GM18517 (cell line): Measurements from ENCODE around the gene ADAT2.
"Not testable (repeated sequence)": the region's sequence is repeated elsewhere in the genome, so short reads cannot be mapped to it uniquely, and the experiment has no call there.

Experiments
- ATAC-seq: cut with Tn5 transposase; IDR thresholded peaks from one replicate; pipeline ENCODE4 v1.9.1; 2021; ENCODE audit warnings: mild to moderate bottlenecking, moderate library complexity; ENCODE audit not compliant: unreplicated experiment

The ADAT2 gene

DNA sequence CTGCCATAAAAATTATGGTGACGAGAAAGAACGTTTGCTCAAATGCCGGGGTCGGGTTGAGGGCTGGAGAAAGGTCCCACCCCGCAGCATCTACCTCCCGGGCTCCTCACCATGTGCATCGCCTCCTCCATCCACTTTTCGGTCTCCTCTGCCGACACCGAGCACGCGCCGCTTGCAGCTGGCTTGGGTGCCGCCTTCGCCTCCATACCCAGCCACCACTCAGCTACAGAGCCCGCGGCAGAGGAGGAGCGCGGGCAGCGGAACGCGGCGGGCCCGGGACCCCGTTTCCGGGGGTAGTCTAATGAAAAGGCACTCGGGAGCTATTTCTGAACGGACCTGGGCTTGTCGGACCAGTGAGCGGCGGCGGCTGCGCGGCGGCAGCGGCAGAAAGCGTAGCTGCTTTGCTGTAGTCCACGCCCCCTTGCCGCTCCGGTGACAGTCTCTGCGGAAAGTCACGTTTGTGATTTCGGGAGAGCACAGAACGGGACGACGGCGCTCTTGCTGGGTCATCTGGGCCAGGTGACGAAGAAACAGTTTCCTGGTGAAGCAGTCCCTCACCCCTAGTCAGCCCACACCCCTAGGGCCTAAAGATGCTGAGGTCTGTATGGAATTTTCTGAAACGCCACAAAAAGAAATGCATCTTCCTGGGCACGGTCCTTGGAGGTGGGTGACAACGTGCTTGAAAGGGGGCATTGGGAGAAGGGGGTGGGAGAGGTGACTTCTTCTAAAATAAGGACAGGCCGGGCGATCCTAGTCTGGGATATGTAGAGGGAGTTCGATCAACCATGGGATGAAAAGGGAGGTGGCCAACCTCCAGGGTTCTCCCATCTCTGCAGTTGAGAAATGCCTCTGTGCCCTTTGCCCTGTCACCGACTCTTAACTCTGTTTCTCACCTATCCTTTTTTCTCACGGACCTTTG, at the start of gene ADAT2, which contains the start of gene PEX3:
TSS of gene ADAT2 (minus strand) at position 243 of the 919 bp plus-strand sequence. CDS start at position 206, 37 bp downstream.
TSS of gene PEX3 (plus strand) at position 353 of the 919 bp plus-strand sequence. CDS start at position 591, 238 bp downstream.
- ATAC-seq: peak; percentile 97

DNA sequence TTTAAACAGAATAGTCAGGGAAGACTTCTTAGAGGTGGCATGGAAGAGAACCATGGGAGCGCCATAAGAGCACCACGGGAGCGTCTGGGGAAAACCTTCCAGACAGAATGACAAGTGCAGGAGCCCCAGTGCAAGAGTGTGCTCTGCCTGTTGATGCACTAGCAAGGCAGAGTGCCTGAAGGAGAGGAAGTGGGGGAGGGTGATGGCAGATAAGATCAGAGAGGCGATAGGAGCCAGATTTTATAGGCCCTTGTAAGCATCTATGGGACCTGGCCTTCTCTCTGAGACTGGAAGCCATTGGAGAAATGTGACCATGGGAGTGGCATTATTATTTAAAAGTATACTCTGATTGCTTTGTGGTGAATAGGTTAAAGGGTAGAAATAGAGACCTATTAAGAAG, 47.9 kb upstream of the ADAT2 start:
- ATAC-seq: no peak

- no peak for ATAC-seq
Measured at GRCh38 chr6:143496974-143497373, 46.5 kb upstream of the ADAT2 start.

- ATAC-seq: no peak
Measured at GRCh38 chr6:143490775-143491174, 40.3 kb upstream of the ADAT2 start.

DNA sequence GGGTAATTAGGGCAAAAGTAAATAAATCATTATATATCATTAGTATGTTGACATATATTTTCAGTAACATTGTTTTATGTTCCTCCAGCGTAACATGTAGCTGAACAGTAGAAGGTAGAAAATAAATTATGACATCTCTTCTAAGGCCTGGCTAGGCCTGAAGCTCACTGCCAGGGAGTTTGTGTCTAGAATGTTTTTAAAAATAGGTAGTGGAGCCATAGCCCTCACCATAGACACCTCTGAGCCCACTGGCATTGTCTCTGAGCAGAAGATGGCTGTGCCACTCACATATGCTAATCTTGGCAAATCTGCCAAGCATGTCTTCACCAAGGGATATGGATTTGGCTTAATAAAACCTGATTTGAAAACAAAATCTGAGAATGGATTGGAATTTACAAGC, 39.7 kb upstream of the ADAT2 start:
- ATAC-seq: no peak

GRCh38 chr6:143486752-143487151, 36.3 kb upstream of the ADAT2 start:
- ATAC-seq: no peak

DNA sequence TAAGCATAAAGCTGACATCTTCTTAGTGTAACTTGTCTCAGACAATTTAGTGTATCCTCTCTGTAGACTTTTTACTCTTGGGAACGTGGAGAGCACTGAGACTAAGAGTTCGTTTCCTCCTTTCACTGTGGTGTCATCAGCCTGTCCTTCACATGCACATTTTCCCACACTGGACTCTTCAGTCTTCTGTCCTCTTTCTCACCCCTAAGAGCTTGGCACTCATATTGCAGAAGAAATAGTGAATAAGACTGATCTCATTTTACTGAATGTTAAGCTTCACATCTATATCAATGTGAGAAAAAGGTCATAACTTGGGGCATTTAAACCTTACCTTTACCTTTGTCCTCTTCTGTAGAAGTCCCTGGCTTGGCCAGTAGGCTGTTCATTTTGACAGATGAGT, 35.5 kb upstream of the ADAT2 start:
- no peak for ATAC-seq

DNA sequence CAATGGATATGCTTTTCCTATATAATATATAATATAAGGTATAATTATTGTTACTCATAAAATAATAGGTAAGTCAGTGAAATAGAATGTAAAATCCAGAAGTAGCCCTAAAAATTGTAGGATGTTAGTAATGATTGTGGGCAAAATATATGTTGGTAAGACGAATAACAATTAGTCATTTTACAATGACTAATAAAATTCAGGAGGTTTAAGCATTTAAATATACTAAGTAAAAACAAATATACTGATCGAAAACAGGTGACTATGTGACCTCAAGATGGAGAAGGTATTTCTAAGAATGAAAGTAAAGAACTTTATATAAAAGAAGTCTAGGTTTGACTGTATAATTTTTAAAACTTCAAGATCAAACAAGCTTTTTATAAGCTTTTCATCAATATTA, 32.1 kb upstream of the ADAT2 start:
- ATAC-seq: no peak

GRCh38 chr6:143478479-143479062, 28.1 kb upstream of the ADAT2 start:
- no peak for ATAC-seq

DNA sequence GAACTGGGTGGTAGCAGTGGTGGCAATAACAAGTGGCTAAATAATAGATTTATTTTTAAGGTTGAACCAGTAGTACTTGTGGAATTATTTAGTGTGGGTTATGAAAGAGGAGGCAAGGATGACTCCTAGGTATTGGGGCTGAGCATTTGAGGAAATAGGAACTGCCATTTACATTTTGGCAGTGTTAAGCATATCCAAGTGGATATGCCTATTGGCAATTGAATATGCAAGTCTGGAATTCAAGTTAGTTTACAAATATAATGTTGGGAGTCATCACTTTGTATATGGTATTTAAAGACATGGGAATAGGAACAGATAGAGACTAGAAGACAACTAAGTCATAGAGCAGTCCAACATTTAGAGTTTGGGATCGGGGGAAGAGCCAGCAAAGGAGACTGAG, 26.1 kb upstream of the ADAT2 start:
- no peak for ATAC-seq

DNA sequence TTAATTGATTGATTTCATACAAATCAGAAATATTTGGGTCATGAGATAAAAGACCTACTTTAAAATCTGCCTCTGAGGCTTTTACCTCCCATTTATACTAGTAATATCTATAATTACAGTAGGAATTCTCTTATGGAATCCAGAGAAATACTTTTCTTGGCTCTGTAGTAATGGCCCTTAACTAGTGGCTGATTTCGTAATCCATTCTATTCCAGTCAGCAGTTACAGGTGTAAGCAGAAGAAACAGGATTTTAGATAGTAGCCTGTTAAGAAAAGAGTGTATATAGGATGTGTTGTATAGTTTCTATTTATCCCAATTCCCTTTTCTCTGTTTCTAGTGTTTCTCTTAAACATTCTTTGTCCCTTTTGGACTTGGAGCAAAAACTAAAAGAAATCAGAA, 21.3 kb upstream of the ADAT2 start:
- no peak for ATAC-seq

- not testable (repeated sequence) for ATAC-seq
Measured at GRCh38 chr6:143468823-143469222, 18.3 kb upstream of the ADAT2 start.

DNA sequence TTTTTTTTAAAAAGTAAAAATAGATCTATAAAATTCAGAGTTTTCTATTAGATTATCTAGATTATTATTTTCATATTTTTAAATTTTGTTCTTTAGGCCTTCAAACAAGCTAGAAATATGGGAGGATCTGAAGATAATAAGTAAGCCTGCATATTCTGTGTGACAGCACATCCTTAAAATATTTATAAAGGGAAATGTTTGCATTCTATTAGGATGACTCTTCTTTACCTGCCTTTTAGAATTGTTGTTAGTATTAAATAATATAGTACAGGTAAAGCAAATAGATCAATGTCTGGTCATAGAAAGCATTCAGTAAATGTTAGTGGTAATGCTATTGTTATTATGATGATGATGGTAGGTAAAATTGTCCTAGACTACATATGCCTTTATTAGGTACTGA, 17.5 kb upstream of the ADAT2 start:
- no peak for ATAC-seq

DNA sequence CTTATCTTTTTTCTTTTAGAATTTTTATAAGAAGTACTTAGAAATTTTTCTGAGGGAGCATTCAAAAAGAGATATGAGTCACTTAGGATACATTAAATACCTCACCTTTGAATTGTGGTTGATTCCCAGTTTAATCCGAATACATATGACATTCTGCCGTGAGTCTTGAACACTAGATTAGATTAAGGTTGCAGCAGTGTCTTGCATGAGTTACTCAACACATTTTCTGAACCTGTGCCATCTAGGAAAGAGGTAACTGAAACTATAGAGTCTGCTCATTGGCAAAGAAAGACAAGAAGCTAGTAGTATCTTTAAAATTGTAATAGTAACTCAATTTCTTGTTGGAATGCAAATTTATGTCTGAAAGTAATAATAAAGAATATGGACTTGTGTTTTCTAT, 15.1 kb upstream of the ADAT2 start:
- no peak for ATAC-seq

- no peak for ATAC-seq
Measured at GRCh38 chr6:143457563-143458359, 7.3 kb upstream of the ADAT2 start.

DNA sequence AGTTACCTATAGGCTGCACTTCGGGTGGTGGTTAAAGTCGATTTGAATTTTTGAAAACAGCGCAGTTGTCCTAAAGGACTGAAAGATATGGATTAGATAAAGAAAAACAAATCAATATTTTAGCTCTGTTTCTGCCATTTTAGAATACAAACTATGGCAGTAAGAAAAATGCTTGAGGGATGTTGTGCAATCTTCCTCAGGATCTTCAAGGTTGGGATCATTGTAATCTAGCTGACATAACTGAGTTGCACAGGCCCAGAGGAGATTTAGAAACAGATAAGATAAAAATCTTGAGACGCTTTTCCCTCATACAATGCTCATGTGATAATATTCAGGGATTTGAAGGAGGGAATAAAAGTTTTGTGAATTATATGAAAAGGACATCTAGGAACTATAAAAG, 1.0 kb upstream of the ADAT2 start:
- no peak for ATAC-seq

DNA sequence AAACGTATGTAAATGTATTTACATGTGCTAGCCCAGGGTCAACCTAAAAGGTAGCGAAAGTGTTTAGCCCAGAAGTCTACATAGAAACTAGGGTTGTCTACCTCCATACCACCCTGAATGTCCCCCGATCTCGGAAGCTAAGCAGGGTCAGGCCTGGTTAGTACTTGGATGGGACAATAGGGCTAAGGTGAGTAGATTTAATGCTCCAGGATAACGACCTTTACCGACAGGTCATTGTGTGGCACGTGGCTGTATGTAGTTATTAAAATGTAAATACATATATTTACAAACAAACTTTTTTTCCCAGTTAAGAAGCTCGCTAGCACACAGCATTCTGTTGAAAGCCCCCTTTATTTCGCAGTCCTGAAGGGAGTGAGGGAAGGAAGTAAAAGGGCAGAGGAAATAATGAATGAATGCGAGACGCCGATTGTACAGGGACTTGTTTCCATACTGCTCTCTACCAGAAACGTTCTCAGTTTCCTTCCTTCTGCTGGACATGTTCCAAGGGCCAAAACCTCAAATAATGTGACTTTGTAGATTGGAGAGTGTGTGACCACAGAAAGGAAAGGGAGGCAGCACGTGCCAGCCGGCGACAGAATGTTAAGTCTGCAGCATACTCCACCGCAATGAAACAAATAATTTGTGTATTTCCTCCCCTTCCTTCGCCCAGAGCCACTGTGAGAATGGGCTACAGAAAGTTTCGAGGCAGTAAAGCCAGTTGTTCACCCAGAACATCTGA, 612 bp downstream of the ADAT2 start:
- no peak for ATAC-seq

- no peak for ATAC-seq
Measured at GRCh38 chr6:143449082-143449713, 1.3 kb downstream of the ADAT2 start.

GRCh38 chr6:143447865-143448264, 2.6 kb downstream of the ADAT2 start:
- ATAC-seq: not testable (repeated sequence)

- no peak for ATAC-seq
Measured at GRCh38 chr6:143443096-143443495, 7.4 kb downstream of the ADAT2 start.
